SH-SY5Y (cell line): ENCODE data around the gene KCNQ5.

ENCODE experiments used
- GATA2 ChIP-seq: IDR thresholded peaks from 2 replicates; pipeline ENCODE4 v1.6.1; 2011; ENCODE audit warnings: mild to moderate bottlenecking, low read depth, low read length
- GATA3 ChIP-seq: IDR thresholded peaks from 2 replicates; pipeline ENCODE4 v1.6.1; 2011; ENCODE audit warnings: low read depth, mild to moderate bottlenecking, low read length, moderate library complexity

DNA sequence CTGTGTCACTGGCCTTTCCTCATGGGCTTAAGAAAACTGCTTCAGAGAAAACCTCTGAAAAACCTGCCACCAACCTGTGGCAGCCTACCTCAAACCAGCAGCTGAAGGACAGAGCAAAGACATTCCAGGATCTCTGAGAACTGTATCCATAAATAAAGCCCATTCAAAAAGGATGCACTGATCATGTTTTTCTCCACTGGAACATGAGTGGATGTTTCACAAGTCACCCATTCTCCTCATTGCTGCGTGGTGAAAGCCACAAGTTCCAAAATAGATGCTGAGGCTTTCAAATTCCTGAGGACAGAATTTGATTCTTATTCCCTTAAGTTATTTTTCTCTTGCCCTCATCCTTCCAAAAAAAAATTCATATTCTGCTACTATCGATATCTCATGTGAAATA lies 322.8 kb downstream of the KCNQ5 start:
- TF ChIP-seq GATA2 (no peak), GATA3 (no peak)
